KMS-11 (cell line): ENCODE data around the gene NEDD4L.

Source experiments
- H2AFZ ChIP-seq: fragments of 200-600 bp; sonication (generic); 2 replicates; pipeline ENCODE4 v1.6.1; 2016; ENCODE audit warnings: antibody characterized with exemption, mixed run types, low read depth
- H3K27ac ChIP-seq: fragments of 200-600 bp; sonication (generic); 2 replicates; pipeline ENCODE4 v1.6.1; 2016; ENCODE audit warnings: mild to moderate bottlenecking, mixed run types
- H3K27me3 ChIP-seq: fragments of 200-600 bp; sonication (generic); 2 replicates; pipeline ENCODE4 v1.6.1; 2017; ENCODE audit warnings: mild to moderate bottlenecking, low read depth, mixed run types, moderate library complexity; ENCODE audit not compliant: insufficient read depth
- H3K36me3 ChIP-seq: fragments of 200-600 bp; sonication (generic); 2 replicates; pipeline ENCODE4 v1.6.1; 2017; ENCODE audit warnings: mild to moderate bottlenecking, mixed run types; ENCODE audit not compliant: insufficient read depth
- H3K4me1 ChIP-seq: fragments of 200-600 bp; sonication (generic); 2 replicates; pipeline ENCODE4 v1.6.1; 2016; ENCODE audit warnings: mild to moderate bottlenecking, low read depth, mixed run types; ENCODE audit not compliant: poor library complexity, severe bottlenecking
- H3K4me2 ChIP-seq: fragments of 200-600 bp; sonication (generic); 2 replicates; pipeline ENCODE4 v1.7.0; 2016; ENCODE audit warnings: mild to moderate bottlenecking, mixed run types
- H3K4me3 ChIP-seq: fragments of 200-600 bp; sonication (generic); IDR thresholded peaks from 2 replicates; pipeline ENCODE4 v1.6.1; 2017; ENCODE audit warnings: low read depth, low read length, mixed read lengths; ENCODE audit not compliant: insufficient read depth
- H3K79me2 ChIP-seq: fragments of 200-600 bp; sonication (generic); 2 replicates; pipeline ENCODE4 v1.6.1; 2016; ENCODE audit warnings: low read depth, mixed run types; ENCODE audit not compliant: insufficient read depth
- H3K9ac ChIP-seq: fragments of 200-600 bp; sonication (generic); 2 replicates; pipeline ENCODE4 v1.6.1; 2016; ENCODE audit warnings: mild to moderate bottlenecking, mixed run types
- H4K20me1 ChIP-seq: fragments of 200-600 bp; sonication (generic); 2 replicates; pipeline ENCODE4 v1.6.1; 2016; ENCODE audit warnings: mild to moderate bottlenecking, mixed run types; ENCODE audit not compliant: insufficient read depth
- TF ChIP-seq, protein P1 (sequence below): fragments of 200-600 bp; sonication (generic); conservative IDR thresholded peaks from 2 replicates; pipeline ENCODE4 v1.6.1; 2017; ENCODE audit warnings: low read depth, mild to moderate bottlenecking, antibody characterized with exemption, low read length, moderate library complexity, mixed read lengths

The NEDD4L gene

DNA sequence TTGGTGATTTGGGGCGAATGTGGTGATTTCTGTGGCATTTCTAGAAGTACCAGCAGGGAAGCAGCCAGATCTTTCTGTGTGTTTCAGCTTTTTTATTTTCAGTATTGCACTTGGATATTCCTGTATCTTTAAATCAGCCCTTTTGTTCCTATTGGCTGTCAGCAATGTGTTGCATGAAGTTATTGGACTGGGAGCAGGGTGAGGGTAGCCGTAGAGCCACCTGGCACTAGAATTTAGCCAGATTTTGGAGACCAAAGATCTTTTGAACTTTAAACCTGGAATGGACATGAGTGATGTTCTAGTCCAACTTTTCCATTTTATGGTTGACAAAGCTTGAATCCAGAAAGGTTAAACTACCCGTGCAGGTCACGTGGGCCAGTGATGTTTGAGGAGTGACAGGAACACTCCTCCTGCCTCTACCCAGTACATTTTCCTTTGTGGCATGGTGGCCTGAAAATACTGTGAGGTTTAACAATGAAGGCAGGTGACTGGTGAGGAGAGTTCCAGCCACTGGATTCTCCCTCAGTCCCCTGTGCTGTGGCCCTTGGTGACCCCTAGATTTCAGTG lies 122.3 kb downstream of the NEDD4L start:
- Histone ChIP-seq H2AFZ (no peak overlapping the region), H3K9ac (no peak overlapping the region), H4K20me1 (no peaks in the 10 kb centered on the region), H3K27me3 (no peaks in the 10 kb centered on the region), H3K4me1 (no peaks in the 10 kb centered on the region), H3K4me3 (no peak overlapping the region), H3K36me3 (no peaks in the 10 kb centered on the region), H3K79me2 (no peaks in the 10 kb centered on the region), H3K4me2 (no peak overlapping the region), H3K27ac (no peak overlapping the region)
- TF ChIP-seq, protein P1, sequence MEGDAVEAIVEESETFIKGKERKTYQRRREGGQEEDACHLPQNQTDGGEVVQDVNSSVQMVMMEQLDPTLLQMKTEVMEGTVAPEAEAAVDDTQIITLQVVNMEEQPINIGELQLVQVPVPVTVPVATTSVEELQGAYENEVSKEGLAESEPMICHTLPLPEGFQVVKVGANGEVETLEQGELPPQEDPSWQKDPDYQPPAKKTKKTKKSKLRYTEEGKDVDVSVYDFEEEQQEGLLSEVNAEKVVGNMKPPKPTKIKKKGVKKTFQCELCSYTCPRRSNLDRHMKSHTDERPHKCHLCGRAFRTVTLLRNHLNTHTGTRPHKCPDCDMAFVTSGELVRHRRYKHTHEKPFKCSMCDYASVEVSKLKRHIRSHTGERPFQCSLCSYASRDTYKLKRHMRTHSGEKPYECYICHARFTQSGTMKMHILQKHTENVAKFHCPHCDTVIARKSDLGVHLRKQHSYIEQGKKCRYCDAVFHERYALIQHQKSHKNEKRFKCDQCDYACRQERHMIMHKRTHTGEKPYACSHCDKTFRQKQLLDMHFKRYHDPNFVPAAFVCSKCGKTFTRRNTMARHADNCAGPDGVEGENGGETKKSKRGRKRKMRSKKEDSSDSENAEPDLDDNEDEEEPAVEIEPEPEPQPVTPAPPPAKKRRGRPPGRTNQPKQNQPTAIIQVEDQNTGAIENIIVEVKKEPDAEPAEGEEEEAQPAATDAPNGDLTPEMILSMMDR: no peak

DNA sequence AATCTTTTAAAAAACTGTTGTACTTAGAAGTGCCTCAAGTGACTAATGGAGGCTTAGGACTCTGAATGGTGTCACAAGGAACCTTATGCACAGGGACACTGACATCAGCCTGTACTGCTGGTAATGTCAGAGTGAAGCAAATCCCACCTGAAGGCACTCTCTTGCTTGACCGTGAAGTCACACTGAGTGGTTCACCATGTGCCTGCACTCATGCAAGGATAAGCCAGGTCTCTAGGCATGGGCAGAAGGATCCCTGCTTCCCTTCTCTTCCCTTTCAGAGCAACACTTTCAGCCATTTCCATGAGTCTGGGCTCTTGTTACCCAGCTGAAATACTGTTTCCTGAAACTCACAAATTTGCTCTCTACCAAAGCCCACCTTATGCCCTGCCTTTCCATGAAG lies 123.0 kb downstream of the NEDD4L start:
- no peaks in the 10 kb centered on the region for H3K4me1 ChIP-seq
- H3K36me3 ChIP-seq: no peaks in the 10 kb centered on the region
- H2AFZ ChIP-seq: no peak overlapping the region
- H3K27me3 ChIP-seq: no peaks in the 10 kb centered on the region
- H4K20me1 ChIP-seq: no peaks in the 10 kb centered on the region
- no peaks in the 10 kb centered on the region for H3K79me2 ChIP-seq
- no peak overlapping the region for H3K4me3 ChIP-seq
- no peak overlapping the region for H3K27ac ChIP-seq
- H3K9ac ChIP-seq: no peak overlapping the region
- H3K4me2 ChIP-seq: no peak overlapping the region
- TF ChIP-seq, protein P1: no peak

DNA sequence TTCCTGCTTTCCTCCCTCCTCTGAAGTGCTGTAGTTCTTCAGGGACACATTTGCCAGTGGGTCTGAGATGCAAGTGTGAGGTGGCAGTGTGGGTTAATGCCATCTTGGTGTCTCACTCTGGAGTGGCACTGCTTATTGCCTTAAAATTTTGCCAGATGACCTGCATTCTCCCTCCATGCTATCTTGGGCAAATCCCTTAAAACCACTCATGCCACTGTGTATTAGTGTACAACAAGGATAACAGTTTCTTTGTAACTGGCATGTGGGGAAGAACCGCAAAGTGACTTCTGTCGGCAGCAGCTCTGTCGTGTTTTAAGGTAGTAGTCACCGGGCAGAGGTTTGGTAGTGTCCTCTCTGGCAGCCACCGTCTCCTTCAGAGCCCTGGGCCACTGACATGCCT lies 124.2 kb downstream of the NEDD4L start:
- H4K20me1 ChIP-seq: no peaks in the 10 kb centered on the region
- no peak overlapping the region for H3K4me3 ChIP-seq
- no peak overlapping the region for H3K4me2 ChIP-seq
- H2AFZ ChIP-seq: no peak overlapping the region
- no peaks in the 10 kb centered on the region for H3K4me1 ChIP-seq
- H3K27me3 ChIP-seq: no peaks in the 10 kb centered on the region
- H3K9ac ChIP-seq: no peak overlapping the region
- H3K27ac ChIP-seq: no peak overlapping the region
- H3K36me3 ChIP-seq: no peaks in the 10 kb centered on the region
- H3K79me2 ChIP-seq: no peaks in the 10 kb centered on the region
- TF ChIP-seq, protein P1: no peak

DNA sequence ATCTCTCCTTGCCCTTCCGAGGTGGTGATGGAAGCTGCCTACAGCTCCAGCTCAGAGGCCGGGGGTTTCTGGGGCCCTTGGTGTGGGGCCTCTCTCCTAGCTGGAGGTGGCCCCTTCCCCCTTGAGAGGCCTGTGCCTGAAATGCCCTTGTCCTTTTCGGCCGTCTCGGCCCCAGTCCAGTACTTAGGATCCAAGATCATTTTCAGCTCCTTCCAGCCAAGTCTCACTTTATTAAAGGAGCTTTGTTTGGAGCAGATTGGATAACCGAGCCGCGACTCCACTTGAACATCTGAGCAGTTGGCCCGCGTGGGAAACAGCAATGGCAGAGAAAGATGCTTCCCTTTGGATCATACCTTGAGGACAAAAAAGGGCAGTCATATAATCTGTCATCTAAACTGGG lies 125.0 kb downstream of the NEDD4L start:
- no peaks in the 10 kb centered on the region for H3K79me2 ChIP-seq
- H3K27me3 ChIP-seq: no peaks in the 10 kb centered on the region
- no peaks in the 10 kb centered on the region for H3K4me1 ChIP-seq
- TF ChIP-seq, protein P1: no peak
- no peak overlapping the region for H3K27ac ChIP-seq
- no peaks in the 10 kb centered on the region for H4K20me1 ChIP-seq
- H3K4me3 ChIP-seq: no peak overlapping the region
- H3K36me3 ChIP-seq: no peaks in the 10 kb centered on the region
- H3K4me2 ChIP-seq: no peak overlapping the region
- H3K9ac ChIP-seq: no peak overlapping the region
- H2AFZ ChIP-seq: no peak overlapping the region
